IMR-90 (cell line): ENCODE measurements around the gene CDIP1. TPM values are rescaled to one million over a fixed set of nuclear protein-coding genes. Genes with fewer than 3 reads are reported as not detected.

Source experiments
- ATAC-seq: fragments of 200-7000 bp; cut with Tn5 transposase; 2 replicates; pipeline ENCODE4 v1.9.1; 2020; ENCODE audit warnings: low read depth, mild to moderate bottlenecking, moderate library complexity
- BruUV-seq: library from RNA; stranded (reverse); fragments of 400-500 nt; replicated peaks from 2 replicates; lab custom pipeline; 2021; lab: Mats Ljungman, UMichigan
- CTCF ChIA-PET: fragments of 300-600 bp; formaldehyde crosslinking; extraction: SDS; loops from one replicate; lab custom pipeline; 2021; ENCODE audit warnings: antibody characterized with exemption; lab: Yijun Ruan, JAX
- POLR2A ChIA-PET: fragments of 300-600 bp; sonication (Branson Sonifier 250); formaldehyde crosslinking; loops from one replicate; lab custom pipeline; 2022; ENCODE audit warnings: antibody characterized with exemption; ENCODE audit not compliant: unreplicated experiment; lab: Charles Lee
- DNase-seq: peaks from one replicate; pipeline ENCODE4 v3.0.0; 2013
- H2AFZ ChIP-seq: replicated peaks from 2 replicates; pipeline ENCODE3; 2013; ENCODE audit warnings: low read length, mild to moderate bottlenecking; ENCODE audit not compliant: poor library complexity
- H2AK5ac ChIP-seq: 2 replicates; pipeline ENCODE4 v1.6.1; 2013; ENCODE audit warnings: low read depth, low read length, inconsistent platforms
- H2AK9ac ChIP-seq: replicated peaks from 2 replicates; pipeline ENCODE3; 2013; ENCODE audit warnings: mild to moderate bottlenecking, low read depth, low read length, moderate library complexity; ENCODE audit not compliant: poor library complexity
- H2BK120ac ChIP-seq: 2 replicates; pipeline ENCODE4 v1.6.1; 2013; ENCODE audit warnings: low read depth, low read length, inconsistent platforms
- H2BK15ac ChIP-seq: 3 replicates; pipeline ENCODE4 v1.6.1; 2013; ENCODE audit warnings: low read depth, low read length, inconsistent platforms
- H2BK20ac ChIP-seq: 2 replicates; pipeline ENCODE4 v1.6.1; 2013; ENCODE audit warnings: low read depth, mild to moderate bottlenecking, inconsistent platforms, low read length, moderate library complexity
- H2BK5ac ChIP-seq: 2 replicates; pipeline ENCODE4 v1.6.1; 2013; ENCODE audit warnings: mild to moderate bottlenecking, low read depth, low read length, inconsistent platforms; ENCODE audit not compliant: poor library complexity, severe bottlenecking
- H3K14ac ChIP-seq: replicated peaks from 2 replicates; pipeline ENCODE4 v1.6.1; 2013; ENCODE audit warnings: low read depth, low read length, inconsistent platforms
- H3K18ac ChIP-seq: 2 replicates; pipeline ENCODE4 v1.6.1; 2013; ENCODE audit warnings: low read depth, low read length, control low read depth
- H3K23ac ChIP-seq: 2 replicates; pipeline ENCODE4 v1.6.1; 2013; ENCODE audit warnings: low read depth, low read length, inconsistent platforms
- H3K27ac ChIP-seq: 2 replicates; pipeline ENCODE4 v1.5.1; 2013; ENCODE audit warnings: mild to moderate bottlenecking, control low read depth, low read length; ENCODE audit not compliant: insufficient read depth
- H3K27me3 ChIP-seq: 2 replicates; pipeline ENCODE4 v1.6.1; 2013; ENCODE audit warnings: low read length; ENCODE audit not compliant: control insufficient read depth, insufficient read depth
- H3K36me3 ChIP-seq: 2 replicates; pipeline ENCODE4 v1.6.1; 2013; ENCODE audit warnings: low read length, mixed read lengths; ENCODE audit not compliant: control insufficient read depth, insufficient read depth
- H3K4ac ChIP-seq: 2 replicates; pipeline ENCODE4 v1.6.1; 2013; ENCODE audit warnings: low read depth, low read length, inconsistent platforms
- H3K4me1 ChIP-seq: 2 replicates; pipeline ENCODE4 v1.6.1; 2013; ENCODE audit warnings: low read length, mixed read lengths; ENCODE audit not compliant: control insufficient read depth, insufficient read depth
- H3K4me2 ChIP-seq: 2 replicates; pipeline ENCODE4 v1.6.1; 2013; ENCODE audit warnings: low read depth, mild to moderate bottlenecking, control low read depth, low read length, moderate library complexity
- H3K4me3 ChIP-seq: 2 replicates; pipeline ENCODE4 v1.5.1; 2013; ENCODE audit warnings: low read depth, mild to moderate bottlenecking, control low read depth, low read length, moderate library complexity; ENCODE audit not compliant: insufficient read depth
- H3K56ac ChIP-seq: 2 replicates; pipeline ENCODE4 v1.6.1; 2013; ENCODE audit warnings: low read length, inconsistent platforms; ENCODE audit not compliant: insufficient read depth; ENCODE audit errors: extremely low read depth
- H3K79me1 ChIP-seq, 2 experiments: 2 replicates each; pipeline ENCODE4 v1.6.1; 2013; ENCODE audit warnings: low read length in 2 of 2, inconsistent platforms in 1 of 2, low read depth in 1 of 2
- H3K9ac ChIP-seq: 2 replicates; pipeline ENCODE4 v1.6.1; 2013; ENCODE audit warnings: low read depth, low read length, control low read depth
- H3K9me1 ChIP-seq: 2 replicates; pipeline ENCODE4 v1.6.1; 2013; ENCODE audit warnings: low read length, inconsistent platforms; ENCODE audit not compliant: insufficient read depth
- H3K9me3 ChIP-seq: 2 replicates; pipeline ENCODE4 v1.6.1; 2013; ENCODE audit warnings: low read length; ENCODE audit not compliant: control insufficient read depth, insufficient read depth
- H4K20me1 ChIP-seq: 2 replicates; pipeline ENCODE4 v1.6.1; 2013; ENCODE audit warnings: low read length, inconsistent platforms; ENCODE audit not compliant: insufficient read depth
- H4K5ac ChIP-seq: 2 replicates; pipeline ENCODE4 v1.6.1; 2013; ENCODE audit warnings: mild to moderate bottlenecking, low read depth, low read length, control low read depth
- H4K8ac ChIP-seq, 2 experiments: 2 replicates each; pipeline ENCODE4 v1.6.1; 2013; ENCODE audit warnings: low read depth in 2 of 2, low read length in 2 of 2, control low read depth in 1 of 2, inconsistent platforms in 1 of 2
- H4K91ac ChIP-seq: 2 replicates; pipeline ENCODE4 v1.6.1; 2013; ENCODE audit warnings: low read depth, low read length, inconsistent platforms; ENCODE audit not compliant: insufficient read depth
- BHLHE40 ChIP-seq: fragments of 150-350 bp; IDR thresholded peaks from 2 replicates; pipeline ENCODE4 v1.6.1; 2016; ENCODE audit warnings: mild to moderate bottlenecking, low read depth, low read length
- NFE2L2 ChIP-seq: fragments of 150-350 bp; IDR thresholded peaks from 2 replicates; pipeline ENCODE4 v1.6.1; 2016; ENCODE audit warnings: low read depth, mild to moderate bottlenecking, low read length
- POLR2A ChIP-seq: IDR thresholded peaks from 2 replicates; pipeline ENCODE4 v1.6.1; 2012; ENCODE audit warnings: mild to moderate bottlenecking, low read depth, low read length
- RAD21 ChIP-seq: IDR thresholded peaks from 2 replicates; pipeline ENCODE4 v1.6.1; 2012; ENCODE audit warnings: low read length, improper control_type of control experiment
- SMC3 ChIP-seq: fragments of 150-350 bp; IDR thresholded peaks from 2 replicates; pipeline ENCODE4 v1.6.1; 2016; ENCODE audit warnings: low read depth, mild to moderate bottlenecking, antibody characterized with exemption, low read length, moderate library complexity
- whole genome bisulfite sequencing, 2 experiments: methylation state at CpG; one replicate each; pipeline versions ENCODE4 v1.1.5 to v1.1.7; 2013; ENCODE audit warnings: missing lambda C conversion rate in 2 of 2; ENCODE audit not compliant: insufficient read length in 1 of 2; ENCODE audit errors: extremely low coverage in 2 of 2; 5-methylcytosine and 5-hydroxymethylcytosine counted together
- dilution Hi-C: fragments of 300-500 bp; cut with HindIII; formaldehyde crosslinking; loops from one replicate; pipeline ENCODE4 v1.14.3; 2018; ENCODE audit warnings: low sequenced_read_pairs; ENCODE audit not compliant: unreplicated experiment
- in situ Hi-C: fragments of 300-500 bp; cut with MboI; formaldehyde crosslinking; loops from 3 replicates; pipeline ENCODE4 v1.14.3; 2019; ENCODE audit warnings: low sequenced_read_pairs, inconsistent platforms, mixed read lengths
- intact Hi-C: fragments of 100-400 bp; cut with micrococcal nuclease; formaldehyde crosslinking; loops from 2 replicates; pipeline ENCODE4 v1.10.0; 2022
- polyA plus RNA-seq, 3 experiments: library from polyadenylated mRNA; depleted of rRNA; stranded (reverse); fragments of >200 nt; gene quantifications; 2 replicates each; pipeline ENCODE4 v1.2.3, GENCODE V29; 2012; ENCODE audit warnings: low replicate concordance in 1 of 3
- total RNA-seq: library from RNA; depleted of rRNA; stranded (reverse); fragments of >200 nt; gene quantifications from 2 replicates; pipeline ENCODE4 v1.2.3, GENCODE V29; 2012

The CDIP1 gene
- total and polyA plus RNA-seq, 2 of the 4 experiments (the other 2 are of a cell fraction) = 4.8 to 14.6 TPM

DNA sequence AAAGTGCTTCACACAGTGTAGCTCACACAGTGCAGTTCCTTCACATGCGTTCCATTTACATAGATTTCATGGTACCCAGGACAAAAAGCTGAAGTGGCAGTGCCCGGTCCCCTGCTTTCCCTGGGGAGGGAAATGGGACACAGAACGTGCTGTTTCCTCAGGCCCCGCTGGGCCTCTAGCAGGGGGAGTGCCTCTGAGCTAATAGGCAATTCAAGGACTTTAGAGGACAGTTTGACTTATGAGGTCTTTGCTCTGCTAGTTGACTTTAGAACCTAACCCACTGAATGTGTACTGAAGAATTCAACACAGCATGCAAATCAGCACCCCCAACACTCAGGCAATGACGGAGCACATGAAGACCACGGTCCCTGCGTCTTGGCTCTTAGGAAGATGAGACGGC lies 6.8 kb downstream of the CDIP1 start:
- Histone ChIP-seq H3K18ac (no peak overlapping the region), H3K9ac (no peak overlapping the region), H4K20me1 (peaks cover 11% of the 10 kb centered on the region; the same call in 1 of the 2 replicates), H3K23ac (no peak overlapping the region), H3K4me2 (no peak overlapping the region), H3K56ac (no peak overlapping the region), H3K9me1 (peaks cover 13% of the 10 kb centered on the region), H2BK120ac (no peak overlapping the region), H3K4me3 (no peak overlapping the region), H3K14ac (no peak overlapping the region), H3K27me3 (no peaks in the 10 kb centered on the region), H4K5ac (no peak overlapping the region), H3K4ac (no peak overlapping the region), H2AFZ (no peak overlapping the region), H2BK20ac (no peak overlapping the region), H2AK9ac (no peak overlapping the region), H4K8ac (no peak overlapping the region), H3K36me3 (no peaks in the 10 kb centered on the region; the same call in 1 of the 2 replicates), H2BK15ac (no peak overlapping the region), H4K91ac (no peak overlapping the region), H3K79me1 (peaks cover 0 to 54% of the 10 kb centered on the region in 2 experiments; a peak in 3 of 4 replicates), H3K9me3 (no peaks in the 10 kb centered on the region), H3K4me1 (peaks cover 10% of the 10 kb centered on the region), H2AK5ac (no peak overlapping the region), H3K27ac (no peak overlapping the region), H2BK5ac (no peak overlapping the region)
- ChIA-PET POLR2A (no interaction called here), CTCF (interaction anchor here (1.9 kb wide), 1 partner anchor 17 kb away, joined by 5 read pairs; no protein-coding TSS in a partner anchor)
- dilution Hi-C loops = no loop called here
- DNase-seq (no peak), ATAC-seq (no peak)
- TF ChIP-seq NFE2L2 (no peak), POLR2A (no peak), RAD21 (no peak), BHLHE40 (no peak), SMC3 (no peak)
- BruUV-seq = no TSS peak
- no CpG with 5 or more reads among the region's 8 CpGs for WGBS, 2 experiments
- intact Hi-C loops = no loop called here
- in situ Hi-C loops = no loop called here
